Liver (tissue), 3 donors: ENCODE data around the gene BTN3A1.

ENCODE experiments used
- ATF3 ChIP-seq: IDR thresholded peaks from 2 replicates; pipeline ENCODE4 v1.6.1; 2016; ENCODE audit warnings: antibody characterized with exemption
- CTCF ChIP-seq: fragments of 150-350 bp; IDR thresholded peaks from 2 replicates; pipeline ENCODE4 v1.5.1; 2017; ENCODE audit warnings: improper control_type of control experiment, low read depth, low read length; ENCODE audit not compliant: missing input control
- EGR1 ChIP-seq, 2 donors: IDR thresholded peaks; 2 replicates each; pipeline ENCODE4 v1.6.1; 2016 to 2018; ENCODE audit warnings: antibody characterized with exemption in 2 of 2, low read depth in 2 of 2
- GABPA ChIP-seq, 2 donors: IDR thresholded peaks in 1 of 2; conservative IDR thresholded peaks in 1 of 2; 2 replicates each; pipeline ENCODE4 v1.6.1; 2016; ENCODE audit warnings: antibody characterized with exemption in 2 of 2, mild to moderate bottlenecking in 1 of 2, moderate library complexity in 1 of 2
- JUND ChIP-seq, 2 donors: IDR thresholded peaks; 2 replicates each; pipeline ENCODE4 v1.6.1; 2016; ENCODE audit warnings: antibody characterized with exemption in 2 of 2
- MAX ChIP-seq: IDR thresholded peaks from 2 replicates; pipeline ENCODE4 v1.6.1; 2016; ENCODE audit warnings: antibody characterized with exemption
- RXRA ChIP-seq, 2 donors: IDR thresholded peaks; 2 replicates each; pipeline ENCODE4 v1.6.1; 2017 to 2018; ENCODE audit warnings: antibody characterized with exemption in 2 of 2, mild to moderate bottlenecking in 1 of 2
- SP1 ChIP-seq: IDR thresholded peaks from 2 replicates; pipeline ENCODE4 v1.6.1; 2018; ENCODE audit warnings: antibody characterized with exemption, mild to moderate bottlenecking
- TAF1 ChIP-seq: conservative IDR thresholded peaks from 2 replicates; pipeline ENCODE4 v1.6.1; 2016; ENCODE audit warnings: antibody characterized with exemption, mild to moderate bottlenecking
- ZBTB33 ChIP-seq: IDR thresholded peaks from 2 replicates; pipeline ENCODE4 v1.6.1; 2016; ENCODE audit warnings: antibody characterized with exemption
- donor health status: healthy.
- donor health status: healthy.

GRCh38 chr6:26380256-26380655 lies 21.8 kb upstream of the BTN3A1 start:
- TF ChIP-seq RXRA (IDR thresholded peaks at IDR 0.05) = no peak
- no peak for TF ChIP-seq CTCF
- no peak for TF ChIP-seq SP1
- TF ChIP-seq GABPA (IDR thresholded peaks at IDR 0.05 in 1 of 2, conservative IDR thresholded peaks at IDR 0.05 in 1 of 2) = no peak
- TF ChIP-seq ZBTB33 = no peak
- TF ChIP-seq ATF3 = no peak
- TF ChIP-seq JUND (IDR thresholded peaks at IDR 0.05) = no peak
- TF ChIP-seq EGR1 (IDR thresholded peaks at IDR 0.05; ENCODE audit: low read depth in 2 of 2) = no peak
- no peak for TF ChIP-seq MAX
- no peak for TF ChIP-seq TAF1
